ENCODE data around the gene ADAMTS16. TPM values are rescaled to one million over a fixed set of nuclear protein-coding genes. Genes with fewer than 3 reads are reported as not detected.

The ADAMTS16 gene
- total and polyA plus RNA-seq, 9 donors, result 4.3 to 12.1 (median 6.4) TPM

- no peak overlapping the region for H3K27ac ChIP-seq (ENCODE audit: low read length)
- no peak overlapping the region for H3K4me3 ChIP-seq (ENCODE audit: low read length)
- 78% methylated on average over 4 of the region's 10 CpGs for WGBS (ENCODE audit: insufficient coverage)
- peaks cover 45% of the 10 kb centered on the region for H3K4me1 ChIP-seq (ENCODE audit: control insufficient read depth, insufficient read depth, low read length)
- no peaks in the 10 kb centered on the region for H3K27me3 ChIP-seq (ENCODE audit: control insufficient read depth, insufficient read depth, low read length)
- no peaks in the 10 kb centered on the region for H3K9me3 ChIP-seq (replicated peaks; ENCODE audit: control insufficient read depth, low read depth, low read length)
- DNase-seq, result no peak
- no peaks in the 10 kb centered on the region for H3K36me3 ChIP-seq (ENCODE audit: control insufficient read depth, insufficient read depth, low read length)
These were observed 177.8 kb downstream of the ADAMTS16 start for GRCh38 chr5:5317976-5318375.

GRCh38 chr5:5318426-5319190 is 178.5 kb downstream of the ADAMTS16 start:
- Histone ChIP-seq H3K27ac (ENCODE audit: low read length) (no peak overlapping the region), H3K4me1 (ENCODE audit: control insufficient read depth, insufficient read depth, low read length) (peaks cover 42% of the 10 kb centered on the region), H3K4me3 (ENCODE audit: low read length) (no peak overlapping the region), H3K27me3 (ENCODE audit: control insufficient read depth, insufficient read depth, low read length) (no peaks in the 10 kb centered on the region), H3K9me3 (replicated peaks; ENCODE audit: control insufficient read depth, low read depth, low read length) (no peaks in the 10 kb centered on the region), H3K36me3 (ENCODE audit: control insufficient read depth, insufficient read depth, low read length) (no peaks in the 10 kb centered on the region)
- no peak for DNase-seq
- 76% methylated on average over 15 of the region's 18 CpGs for WGBS (ENCODE audit: insufficient coverage)

GRCh38 chr5:5320062-5320805 is 180.1 kb downstream of the ADAMTS16 start:
- H3K27me3 ChIP-seq (ENCODE audit: control insufficient read depth, insufficient read depth, low read length), result no peaks in the 10 kb centered on the region
- WGBS (ENCODE audit: insufficient coverage), result 83% methylated on average over 6 of the region's 15 CpGs

GRCh38 chr5:5321137-5321536 is 181.0 kb downstream of the ADAMTS16 start:
- Histone ChIP-seq H3K4me3 (ENCODE audit: low read length) (no peak overlapping the region), H3K36me3 (ENCODE audit: control insufficient read depth, insufficient read depth, low read length) (no peaks in the 10 kb centered on the region), H3K4me1 (ENCODE audit: control insufficient read depth, insufficient read depth, low read length) (peaks cover 27% of the 10 kb centered on the region), H3K27ac (ENCODE audit: low read length) (no peak overlapping the region), H3K9me3 (replicated peaks; ENCODE audit: control insufficient read depth, low read depth, low read length) (no peaks in the 10 kb centered on the region), H3K27me3 (ENCODE audit: control insufficient read depth, insufficient read depth, low read length) (no peaks in the 10 kb centered on the region)
- DNase-seq, result no peak
- WGBS (ENCODE audit: insufficient coverage), result no CpG with 5 or more reads among the region's 2 CpGs

More at GRCh38 chr5:5320062-5320805, 180.1 kb downstream of the ADAMTS16 start:
- no peaks in the 10 kb centered on the region for H3K9me3 ChIP-seq (replicated peaks; ENCODE audit: control insufficient read depth, low read depth, low read length)
- peaks cover 29% of the 10 kb centered on the region for H3K4me1 ChIP-seq (ENCODE audit: control insufficient read depth, insufficient read depth, low read length)
- H3K4me3 ChIP-seq (ENCODE audit: low read length), result no peak overlapping the region
- no peaks in the 10 kb centered on the region for H3K36me3 ChIP-seq (ENCODE audit: control insufficient read depth, insufficient read depth, low read length)
- no peak overlapping the region for H3K27ac ChIP-seq (ENCODE audit: low read length)
- DNase-seq, result no peak

GRCh38 chr5:5323551-5323950 is 183.4 kb downstream of the ADAMTS16 start:
- Histone ChIP-seq H3K27me3 (ENCODE audit: control insufficient read depth, insufficient read depth, low read length) (no peaks in the 10 kb centered on the region), H3K27ac (ENCODE audit: low read length) (no peak overlapping the region), H3K4me3 (ENCODE audit: low read length) (no peak overlapping the region), H3K36me3 (ENCODE audit: control insufficient read depth, insufficient read depth, low read length) (no peaks in the 10 kb centered on the region), H3K4me1 (ENCODE audit: control insufficient read depth, insufficient read depth, low read length) (peaks cover 16% of the 10 kb centered on the region), H3K9me3 (replicated peaks; ENCODE audit: control insufficient read depth, low read depth, low read length) (no peaks in the 10 kb centered on the region)
- 94% methylated on average over 2 of the region's 2 CpGs for WGBS (ENCODE audit: insufficient coverage)
- no peak for DNase-seq

GRCh38 chr5:5326115-5326758 is 186.1 kb downstream of the ADAMTS16 start:
- DNase-seq, result no peak
- H3K9me3 ChIP-seq (replicated peaks; ENCODE audit: control insufficient read depth, low read depth, low read length), result no peaks in the 10 kb centered on the region
- H3K4me3 ChIP-seq (ENCODE audit: low read length), result no peak overlapping the region
- no peaks in the 10 kb centered on the region for H3K27me3 ChIP-seq (ENCODE audit: control insufficient read depth, insufficient read depth, low read length)
- H3K27ac ChIP-seq (ENCODE audit: low read length), result no peak overlapping the region
- H3K4me1 ChIP-seq (ENCODE audit: control insufficient read depth, insufficient read depth, low read length), result peaks cover 18% of the 10 kb centered on the region
- 55% methylated on average over 9 of the region's 9 CpGs for WGBS (ENCODE audit: insufficient coverage)
- no peaks in the 10 kb centered on the region for H3K36me3 ChIP-seq (ENCODE audit: control insufficient read depth, insufficient read depth, low read length)

- no peak for DNase-seq
- no peaks in the 10 kb centered on the region for H3K27me3 ChIP-seq (ENCODE audit: control insufficient read depth, insufficient read depth, low read length)
- H3K36me3 ChIP-seq (ENCODE audit: control insufficient read depth, insufficient read depth, low read length), result no peaks in the 10 kb centered on the region
- H3K27ac ChIP-seq (ENCODE audit: low read length), result no peak overlapping the region
- no peaks in the 10 kb centered on the region for H3K9me3 ChIP-seq (replicated peaks; ENCODE audit: control insufficient read depth, low read depth, low read length)
- H3K4me3 ChIP-seq (ENCODE audit: low read length), result no peak overlapping the region
- 88% methylated on average over 6 of the region's 8 CpGs for WGBS (ENCODE audit: insufficient coverage)
- H3K4me1 ChIP-seq (ENCODE audit: control insufficient read depth, insufficient read depth, low read length), result peaks cover 25% of the 10 kb centered on the region
These were observed 187.0 kb downstream of the ADAMTS16 start for GRCh38 chr5:5327126-5327525.

GRCh38 chr5:5330728-5331452 is 190.8 kb downstream of the ADAMTS16 start:
- no peak for DNase-seq
- no peak overlapping the region for H3K27ac ChIP-seq (ENCODE audit: low read length)
- 100% methylated on average over 1 of the region's 4 CpGs for WGBS (ENCODE audit: insufficient coverage)
- no peaks in the 10 kb centered on the region for H3K27me3 ChIP-seq (ENCODE audit: control insufficient read depth, insufficient read depth, low read length)
- no peaks in the 10 kb centered on the region for H3K36me3 ChIP-seq (ENCODE audit: control insufficient read depth, insufficient read depth, low read length)
- H3K4me3 ChIP-seq (ENCODE audit: low read length), result no peak overlapping the region
- no peaks in the 10 kb centered on the region for H3K9me3 ChIP-seq (replicated peaks; ENCODE audit: control insufficient read depth, low read depth, low read length)
- H3K4me1 ChIP-seq (ENCODE audit: control insufficient read depth, insufficient read depth, low read length), result peaks cover 32% of the 10 kb centered on the region

GRCh38 chr5:5331848-5332247 is 191.7 kb downstream of the ADAMTS16 start:
- DNase-seq, result peak; percentile 29
- no peak overlapping the region for H3K4me3 ChIP-seq (ENCODE audit: low read length)
- H3K27ac ChIP-seq (ENCODE audit: low read length), result no peak overlapping the region
- no peaks in the 10 kb centered on the region for H3K9me3 ChIP-seq (replicated peaks; ENCODE audit: control insufficient read depth, low read depth, low read length)
- 51% methylated on average over 4 of the region's 6 CpGs for WGBS (ENCODE audit: insufficient coverage)
- H3K27me3 ChIP-seq (ENCODE audit: control insufficient read depth, insufficient read depth, low read length), result no peaks in the 10 kb centered on the region
- no peaks in the 10 kb centered on the region for H3K36me3 ChIP-seq (ENCODE audit: control insufficient read depth, insufficient read depth, low read length)
- peaks cover 28% of the 10 kb centered on the region for H3K4me1 ChIP-seq (ENCODE audit: control insufficient read depth, insufficient read depth, low read length)
